Loucy (cell line): ENCODE results near the gene BMI1.

Source experiments
- EZH2phosphoT487 ChIP-seq: fragments of 200-600 bp; IDR thresholded peaks from 2 replicates; pipeline ENCODE4 v1.6.1; 2018; ENCODE audit warnings: antibody characterized with exemption, mild to moderate bottlenecking, moderate library complexity, borderline replicate concordance
- TF ChIP-seq, protein P1 (sequence below): fragments of 200-600 bp; sonication (generic); conservative IDR thresholded peaks from 2 replicates; pipeline ENCODE4 v1.5.1; 2014; ENCODE audit warnings: mild to moderate bottlenecking, antibody characterized with exemption, low read length

DNA sequence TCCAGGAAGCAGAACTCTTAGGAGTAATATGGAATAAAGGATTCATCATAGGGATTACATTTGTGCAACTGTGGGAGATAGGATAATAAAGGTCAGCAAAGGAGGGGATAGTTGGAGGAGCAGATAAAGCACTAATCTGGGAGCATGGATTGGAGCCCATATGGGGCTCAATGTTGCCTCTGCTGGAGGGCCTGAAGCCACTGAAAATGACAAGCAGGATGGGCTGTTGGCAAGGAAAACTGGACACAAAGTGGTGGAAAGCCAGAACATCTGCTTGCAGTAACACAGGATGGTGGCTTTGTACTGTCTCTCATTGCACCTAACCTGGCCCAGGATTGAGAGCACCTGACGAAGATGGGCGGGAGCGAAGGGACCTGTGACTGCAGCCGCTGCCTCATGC lies 19.7 kb upstream of the BMI1 start:
- TF ChIP-seq, protein P1, sequence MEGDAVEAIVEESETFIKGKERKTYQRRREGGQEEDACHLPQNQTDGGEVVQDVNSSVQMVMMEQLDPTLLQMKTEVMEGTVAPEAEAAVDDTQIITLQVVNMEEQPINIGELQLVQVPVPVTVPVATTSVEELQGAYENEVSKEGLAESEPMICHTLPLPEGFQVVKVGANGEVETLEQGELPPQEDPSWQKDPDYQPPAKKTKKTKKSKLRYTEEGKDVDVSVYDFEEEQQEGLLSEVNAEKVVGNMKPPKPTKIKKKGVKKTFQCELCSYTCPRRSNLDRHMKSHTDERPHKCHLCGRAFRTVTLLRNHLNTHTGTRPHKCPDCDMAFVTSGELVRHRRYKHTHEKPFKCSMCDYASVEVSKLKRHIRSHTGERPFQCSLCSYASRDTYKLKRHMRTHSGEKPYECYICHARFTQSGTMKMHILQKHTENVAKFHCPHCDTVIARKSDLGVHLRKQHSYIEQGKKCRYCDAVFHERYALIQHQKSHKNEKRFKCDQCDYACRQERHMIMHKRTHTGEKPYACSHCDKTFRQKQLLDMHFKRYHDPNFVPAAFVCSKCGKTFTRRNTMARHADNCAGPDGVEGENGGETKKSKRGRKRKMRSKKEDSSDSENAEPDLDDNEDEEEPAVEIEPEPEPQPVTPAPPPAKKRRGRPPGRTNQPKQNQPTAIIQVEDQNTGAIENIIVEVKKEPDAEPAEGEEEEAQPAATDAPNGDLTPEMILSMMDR: peak; percentile 22; the same call in 1 of the 2 replicates
- no peak for TF ChIP-seq EZH2phosphoT487
